Measurements from ENCODE around the gene RASSF8.

DNA sequence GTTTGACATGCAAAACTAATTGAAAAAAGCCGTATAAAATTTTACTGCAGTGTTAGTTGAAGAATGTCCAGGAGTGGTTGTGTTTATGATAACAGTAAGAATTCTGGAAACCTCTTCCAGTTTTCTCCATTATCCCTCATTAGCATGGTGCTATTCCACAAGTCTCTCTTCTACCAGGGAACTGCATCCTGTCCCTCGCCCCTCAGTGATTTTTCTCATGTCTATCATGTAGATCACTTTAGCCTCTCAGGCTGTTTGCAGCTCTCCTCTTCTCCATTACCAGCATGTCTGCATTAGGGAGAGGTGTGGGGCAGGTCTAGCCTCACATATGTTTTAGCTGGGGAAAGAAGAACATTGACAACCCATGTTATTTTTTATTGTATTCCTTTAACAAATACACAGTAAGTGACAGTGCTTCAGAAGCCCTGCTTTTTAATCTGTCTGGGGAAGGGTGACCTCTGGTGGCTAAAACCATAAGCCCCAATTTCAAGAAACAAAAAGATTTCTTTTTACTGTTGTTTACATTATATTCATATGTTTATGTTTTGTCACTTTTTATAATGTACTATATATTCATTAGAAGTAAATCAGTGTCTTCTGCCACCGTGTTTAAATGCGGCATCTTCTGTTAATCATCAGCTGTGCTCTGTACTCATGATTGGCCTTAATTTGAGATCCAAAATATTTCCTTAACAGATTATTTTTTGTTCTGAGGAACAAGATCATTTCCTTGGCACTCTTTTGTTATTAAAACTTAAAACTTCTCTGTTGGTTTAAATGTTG lies 70.7 kb downstream of the RASSF8 start:
- no peak for TF ChIP-seq SIN3A (conservative IDR thresholded peaks at IDR 0.05 in 1 of 2, IDR thresholded peaks at IDR 0.05 in 1 of 2; ENCODE audit: low read depth in 1 of 2, low read length in 2 of 2)
- TF ChIP-seq TAF1 (IDR thresholded peaks at IDR 0.05; ENCODE audit: low read depth, low read length): no peak
- TF ChIP-seq, protein P1, sequence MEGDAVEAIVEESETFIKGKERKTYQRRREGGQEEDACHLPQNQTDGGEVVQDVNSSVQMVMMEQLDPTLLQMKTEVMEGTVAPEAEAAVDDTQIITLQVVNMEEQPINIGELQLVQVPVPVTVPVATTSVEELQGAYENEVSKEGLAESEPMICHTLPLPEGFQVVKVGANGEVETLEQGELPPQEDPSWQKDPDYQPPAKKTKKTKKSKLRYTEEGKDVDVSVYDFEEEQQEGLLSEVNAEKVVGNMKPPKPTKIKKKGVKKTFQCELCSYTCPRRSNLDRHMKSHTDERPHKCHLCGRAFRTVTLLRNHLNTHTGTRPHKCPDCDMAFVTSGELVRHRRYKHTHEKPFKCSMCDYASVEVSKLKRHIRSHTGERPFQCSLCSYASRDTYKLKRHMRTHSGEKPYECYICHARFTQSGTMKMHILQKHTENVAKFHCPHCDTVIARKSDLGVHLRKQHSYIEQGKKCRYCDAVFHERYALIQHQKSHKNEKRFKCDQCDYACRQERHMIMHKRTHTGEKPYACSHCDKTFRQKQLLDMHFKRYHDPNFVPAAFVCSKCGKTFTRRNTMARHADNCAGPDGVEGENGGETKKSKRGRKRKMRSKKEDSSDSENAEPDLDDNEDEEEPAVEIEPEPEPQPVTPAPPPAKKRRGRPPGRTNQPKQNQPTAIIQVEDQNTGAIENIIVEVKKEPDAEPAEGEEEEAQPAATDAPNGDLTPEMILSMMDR (IDR thresholded peaks at IDR 0.05; ENCODE audit: control extremely low read depth in 1 of 3, insufficient read depth in 1 of 3, low read depth in 1 of 3, low read length in 3 of 3): peak in 2 of 3 experiments; percentile 47 to 52; a peak in 2 of 4 replicates
- no peak for TF ChIP-seq YY1 (IDR thresholded peaks at IDR 0.05; ENCODE audit: low read depth, low read length)
- TF ChIP-seq EP300 (IDR thresholded peaks at IDR 0.05; ENCODE audit: borderline replicate concordance in 1 of 2, low read depth in 2 of 2, low read length in 2 of 2): no peak
- TF ChIP-seq TBP (IDR thresholded peaks at IDR 0.05; ENCODE audit: low read depth, low read length): no peak
- TF ChIP-seq POLR2A (IDR thresholded peaks at IDR 0.05; ENCODE audit: control extremely low read depth in 1 of 2, low read depth in 2 of 2, low read length in 2 of 2): no peak
